Effector CD4-positive, alpha-beta T cell (primary cell): ENCODE data around the gene CACNB4.
"Not testable (repeated sequence)": the region's sequence is repeated elsewhere in the genome, so short reads cannot be mapped to it uniquely, and the experiment has no call there.

Experiments used
- DNase-seq: peaks from one replicate; pipeline ENCODE4 v3.0.0-alpha.2; 2020

The CACNB4 gene

GRCh38 chr2:151936626-151937025 lies 162.2 kb downstream of the CACNB4 start:
- no peak for DNase-seq

GRCh38 chr2:151933266-151933804 lies 165.5 kb downstream of the CACNB4 start:
- DNase-seq = no peak

- DNase-seq = no peak
Measured at GRCh38 chr2:151931756-151932155, 167.1 kb downstream of the CACNB4 start.

- DNase-seq = no peak
Measured at GRCh38 chr2:151931030-151931611, 167.7 kb downstream of the CACNB4 start.

- DNase-seq = no peak
Measured at GRCh38 chr2:151930042-151930441, 168.8 kb downstream of the CACNB4 start.

- DNase-seq = no peak
Measured at GRCh38 chr2:151928380-151928779, 170.5 kb downstream of the CACNB4 start.

GRCh38 chr2:151927501-151928221 lies 171.2 kb downstream of the CACNB4 start:
- DNase-seq = no peak

GRCh38 chr2:151922845-151923666 lies 175.8 kb downstream of the CACNB4 start:
- no peak for DNase-seq

- no peak for DNase-seq
Measured at GRCh38 chr2:151919786-151920185, 179.1 kb downstream of the CACNB4 start.

GRCh38 chr2:151918308-151918707 lies 180.5 kb downstream of the CACNB4 start:
- DNase-seq = no peak

GRCh38 chr2:151916632-151917031 lies 182.2 kb downstream of the CACNB4 start:
- no peak for DNase-seq

GRCh38 chr2:151915629-151916025 lies 183.2 kb downstream of the CACNB4 start:
- not testable (repeated sequence) for DNase-seq

- DNase-seq = no peak
Measured at GRCh38 chr2:151914989-151915628, 183.7 kb downstream of the CACNB4 start.

GRCh38 chr2:151908204-151908882 lies 190.5 kb downstream of the CACNB4 start:
- DNase-seq = no peak

GRCh38 chr2:151907286-151908203 lies 191.3 kb downstream of the CACNB4 start:
- no peak for DNase-seq

GRCh38 chr2:151906633-151906998 lies 192.2 kb downstream of the CACNB4 start:
- DNase-seq = no peak

- no peak for DNase-seq
Measured at GRCh38 chr2:151905963-151906632, 192.7 kb downstream of the CACNB4 start.

GRCh38 chr2:151904807-151905206 lies 194.0 kb downstream of the CACNB4 start:
- DNase-seq = no peak

GRCh38 chr2:151904021-151904420 lies 194.8 kb downstream of the CACNB4 start:
- no peak for DNase-seq

- DNase-seq = no peak
Measured at GRCh38 chr2:151902829-151903228, 196.0 kb downstream of the CACNB4 start.

GRCh38 chr2:151900331-151900730 lies 198.5 kb downstream of the CACNB4 start:
- DNase-seq = no peak
